IMR-90 (cell line): ENCODE measurements around the gene KCNMB1. TPM values are rescaled to one million over a fixed set of nuclear protein-coding genes. Genes with fewer than 3 reads are reported as not detected.

Source experiments
- ATAC-seq: fragments of 200-7000 bp; cut with Tn5 transposase; 2 replicates; pipeline ENCODE4 v1.9.1; 2020; ENCODE audit warnings: low read depth, mild to moderate bottlenecking, moderate library complexity
- BruUV-seq: library from RNA; stranded (reverse); fragments of 400-500 nt; replicated peaks from 2 replicates; lab custom pipeline; 2021; lab: Mats Ljungman, UMichigan
- CTCF ChIA-PET: fragments of 300-600 bp; formaldehyde crosslinking; extraction: SDS; loops from one replicate; lab custom pipeline; 2021; ENCODE audit warnings: antibody characterized with exemption; lab: Yijun Ruan, JAX
- POLR2A ChIA-PET: fragments of 300-600 bp; sonication (Branson Sonifier 250); formaldehyde crosslinking; loops from one replicate; lab custom pipeline; 2022; ENCODE audit warnings: antibody characterized with exemption; ENCODE audit not compliant: unreplicated experiment; lab: Charles Lee
- DNase-seq: peaks from one replicate; pipeline ENCODE4 v3.0.0; 2013
- H2AFZ ChIP-seq: replicated peaks from 2 replicates; pipeline ENCODE3; 2013; ENCODE audit warnings: low read length, mild to moderate bottlenecking; ENCODE audit not compliant: poor library complexity
- H2AK5ac ChIP-seq: 2 replicates; pipeline ENCODE4 v1.6.1; 2013; ENCODE audit warnings: low read depth, low read length, inconsistent platforms
- H2AK9ac ChIP-seq: replicated peaks from 2 replicates; pipeline ENCODE3; 2013; ENCODE audit warnings: mild to moderate bottlenecking, low read depth, low read length, moderate library complexity; ENCODE audit not compliant: poor library complexity
- H2BK120ac ChIP-seq: 2 replicates; pipeline ENCODE4 v1.6.1; 2013; ENCODE audit warnings: low read depth, low read length, inconsistent platforms
- H2BK15ac ChIP-seq: 3 replicates; pipeline ENCODE4 v1.6.1; 2013; ENCODE audit warnings: low read depth, low read length, inconsistent platforms
- H2BK20ac ChIP-seq: 2 replicates; pipeline ENCODE4 v1.6.1; 2013; ENCODE audit warnings: low read depth, mild to moderate bottlenecking, inconsistent platforms, low read length, moderate library complexity
- H2BK5ac ChIP-seq: 2 replicates; pipeline ENCODE4 v1.6.1; 2013; ENCODE audit warnings: mild to moderate bottlenecking, low read depth, low read length, inconsistent platforms; ENCODE audit not compliant: poor library complexity, severe bottlenecking
- H3K14ac ChIP-seq: replicated peaks from 2 replicates; pipeline ENCODE4 v1.6.1; 2013; ENCODE audit warnings: low read depth, low read length, inconsistent platforms
- H3K18ac ChIP-seq: 2 replicates; pipeline ENCODE4 v1.6.1; 2013; ENCODE audit warnings: low read depth, low read length, control low read depth
- H3K23ac ChIP-seq: 2 replicates; pipeline ENCODE4 v1.6.1; 2013; ENCODE audit warnings: low read depth, low read length, inconsistent platforms
- H3K27ac ChIP-seq: 2 replicates; pipeline ENCODE4 v1.5.1; 2013; ENCODE audit warnings: mild to moderate bottlenecking, control low read depth, low read length; ENCODE audit not compliant: insufficient read depth
- H3K27me3 ChIP-seq: 2 replicates; pipeline ENCODE4 v1.6.1; 2013; ENCODE audit warnings: low read length; ENCODE audit not compliant: control insufficient read depth, insufficient read depth
- H3K36me3 ChIP-seq: 2 replicates; pipeline ENCODE4 v1.6.1; 2013; ENCODE audit warnings: low read length, mixed read lengths; ENCODE audit not compliant: control insufficient read depth, insufficient read depth
- H3K4ac ChIP-seq: 2 replicates; pipeline ENCODE4 v1.6.1; 2013; ENCODE audit warnings: low read depth, low read length, inconsistent platforms
- H3K4me1 ChIP-seq: 2 replicates; pipeline ENCODE4 v1.6.1; 2013; ENCODE audit warnings: low read length, mixed read lengths; ENCODE audit not compliant: control insufficient read depth, insufficient read depth
- H3K4me2 ChIP-seq: 2 replicates; pipeline ENCODE4 v1.6.1; 2013; ENCODE audit warnings: low read depth, mild to moderate bottlenecking, control low read depth, low read length, moderate library complexity
- H3K4me3 ChIP-seq: 2 replicates; pipeline ENCODE4 v1.5.1; 2013; ENCODE audit warnings: low read depth, mild to moderate bottlenecking, control low read depth, low read length, moderate library complexity; ENCODE audit not compliant: insufficient read depth
- H3K56ac ChIP-seq: 2 replicates; pipeline ENCODE4 v1.6.1; 2013; ENCODE audit warnings: low read length, inconsistent platforms; ENCODE audit not compliant: insufficient read depth; ENCODE audit errors: extremely low read depth
- H3K79me1 ChIP-seq, 2 experiments: 2 replicates each; pipeline ENCODE4 v1.6.1; 2013; ENCODE audit warnings: low read length in 2 of 2, inconsistent platforms in 1 of 2, low read depth in 1 of 2
- H3K9ac ChIP-seq: 2 replicates; pipeline ENCODE4 v1.6.1; 2013; ENCODE audit warnings: low read depth, low read length, control low read depth
- H3K9me1 ChIP-seq: 2 replicates; pipeline ENCODE4 v1.6.1; 2013; ENCODE audit warnings: low read length, inconsistent platforms; ENCODE audit not compliant: insufficient read depth
- H3K9me3 ChIP-seq: 2 replicates; pipeline ENCODE4 v1.6.1; 2013; ENCODE audit warnings: low read length; ENCODE audit not compliant: control insufficient read depth, insufficient read depth
- H4K20me1 ChIP-seq: 2 replicates; pipeline ENCODE4 v1.6.1; 2013; ENCODE audit warnings: low read length, inconsistent platforms; ENCODE audit not compliant: insufficient read depth
- H4K5ac ChIP-seq: 2 replicates; pipeline ENCODE4 v1.6.1; 2013; ENCODE audit warnings: mild to moderate bottlenecking, low read depth, low read length, control low read depth
- H4K8ac ChIP-seq, 2 experiments: 2 replicates each; pipeline ENCODE4 v1.6.1; 2013; ENCODE audit warnings: low read depth in 2 of 2, low read length in 2 of 2, control low read depth in 1 of 2, inconsistent platforms in 1 of 2
- H4K91ac ChIP-seq: 2 replicates; pipeline ENCODE4 v1.6.1; 2013; ENCODE audit warnings: low read depth, low read length, inconsistent platforms; ENCODE audit not compliant: insufficient read depth
- MAZ ChIP-seq: IDR thresholded peaks from 2 replicates; pipeline ENCODE4 v1.6.1; 2012; ENCODE audit warnings: low read depth, mild to moderate bottlenecking, low read length, improper control_type of control experiment, moderate library complexity, borderline replicate concordance
- POLR2A ChIP-seq: IDR thresholded peaks from 2 replicates; pipeline ENCODE4 v1.6.1; 2012; ENCODE audit warnings: mild to moderate bottlenecking, low read depth, low read length
- RCOR1 ChIP-seq: IDR thresholded peaks from 2 replicates; pipeline ENCODE4 v1.6.1; 2012; ENCODE audit warnings: mild to moderate bottlenecking, low read length, improper control_type of control experiment; ENCODE audit not compliant: insufficient replicate concordance
- WGBS, 2 experiments: methylation state at CpG; one replicate each; pipeline versions ENCODE4 v1.1.5 to v1.1.7; 2013; ENCODE audit warnings: missing lambda C conversion rate in 2 of 2; ENCODE audit not compliant: insufficient read length in 1 of 2; ENCODE audit errors: extremely low coverage in 2 of 2; 5-methylcytosine and 5-hydroxymethylcytosine counted together
- dilution Hi-C: fragments of 300-500 bp; cut with HindIII; formaldehyde crosslinking; loops from one replicate; pipeline ENCODE4 v1.14.3; 2018; ENCODE audit warnings: low sequenced_read_pairs; ENCODE audit not compliant: unreplicated experiment
- in situ Hi-C: fragments of 300-500 bp; cut with MboI; formaldehyde crosslinking; loops from 3 replicates; pipeline ENCODE4 v1.14.3; 2019; ENCODE audit warnings: low sequenced_read_pairs, inconsistent platforms, mixed read lengths
- intact Hi-C: fragments of 100-400 bp; cut with micrococcal nuclease; formaldehyde crosslinking; loops from 2 replicates; pipeline ENCODE4 v1.10.0; 2022
- polyA plus RNA-seq, 3 experiments: library from polyadenylated mRNA; depleted of rRNA; stranded (reverse); fragments of >200 nt; gene quantifications; 2 replicates each; pipeline ENCODE4 v1.2.3, GENCODE V29; 2012; ENCODE audit warnings: low replicate concordance in 1 of 3
- total RNA-seq: library from RNA; depleted of rRNA; stranded (reverse); fragments of >200 nt; gene quantifications from 2 replicates; pipeline ENCODE4 v1.2.3, GENCODE V29; 2012

The KCNMB1 gene
- total and polyA plus RNA-seq, 2 of the 4 experiments (the other 2 are of a cell fraction) = not detected

DNA sequence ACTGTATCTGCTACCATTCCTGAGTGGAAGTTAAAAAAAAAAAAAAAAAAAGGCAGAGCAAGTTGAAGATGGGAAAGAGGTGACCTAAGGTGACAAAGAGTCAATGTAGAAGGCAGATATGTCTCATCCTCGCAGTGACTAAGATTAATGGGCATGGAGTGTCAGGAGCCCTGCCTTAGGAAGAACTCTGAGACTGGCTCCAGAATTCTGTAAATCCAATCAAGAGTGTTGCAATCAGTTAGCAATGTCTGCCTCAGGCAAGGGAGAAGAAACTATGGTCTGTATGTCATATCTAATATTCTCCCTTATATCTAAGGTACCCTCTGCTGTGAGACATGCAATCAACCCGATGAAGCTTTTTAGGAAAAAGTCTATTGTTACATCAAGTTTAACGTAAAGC lies 24.7 kb upstream of the KCNMB1 start:
- Histone ChIP-seq H3K27ac (no peak overlapping the region), H3K23ac (no peak overlapping the region), H3K36me3 (no peaks in the 10 kb centered on the region), H3K14ac (no peak overlapping the region), H2AK9ac (no peak overlapping the region), H4K20me1 (no peaks in the 10 kb centered on the region), H3K4me3 (no peak overlapping the region), H3K4me2 (no peak overlapping the region), H4K91ac (no peak overlapping the region), H3K9me1 (no peaks in the 10 kb centered on the region), H2BK120ac (no peak overlapping the region), H4K5ac (no peak overlapping the region), H2AFZ (no peak overlapping the region), H2AK5ac (no peak overlapping the region), H3K4ac (no peak overlapping the region), H3K56ac (no peak overlapping the region), H3K9ac (no peak overlapping the region), H2BK5ac (no peak overlapping the region), H2BK15ac (no peak overlapping the region), H2BK20ac (no peak overlapping the region), H3K9me3 (no peaks in the 10 kb centered on the region), H3K18ac (no peak overlapping the region), H3K4me1 (no peaks in the 10 kb centered on the region), H3K79me1 (no peaks in the 10 kb centered on the region), H3K27me3 (no peaks in the 10 kb centered on the region), H4K8ac (no peak overlapping the region)
- no TSS peak for BruUV-seq
- in situ Hi-C loops = no loop called here
- dilution Hi-C loops = no loop called here
- WGBS, 2 experiments = no CpG with 5 or more reads among the region's 3 CpGs
- TF ChIP-seq MAZ (no peak), RCOR1 (no peak), POLR2A (no peak)
- ChIA-PET CTCF (no interaction called here), POLR2A (no interaction called here)
- intact Hi-C loops = no loop called here
- ATAC-seq = no peak
- DNase-seq = no peak
